ENCODE results near the gene C3orf22.

DNA sequence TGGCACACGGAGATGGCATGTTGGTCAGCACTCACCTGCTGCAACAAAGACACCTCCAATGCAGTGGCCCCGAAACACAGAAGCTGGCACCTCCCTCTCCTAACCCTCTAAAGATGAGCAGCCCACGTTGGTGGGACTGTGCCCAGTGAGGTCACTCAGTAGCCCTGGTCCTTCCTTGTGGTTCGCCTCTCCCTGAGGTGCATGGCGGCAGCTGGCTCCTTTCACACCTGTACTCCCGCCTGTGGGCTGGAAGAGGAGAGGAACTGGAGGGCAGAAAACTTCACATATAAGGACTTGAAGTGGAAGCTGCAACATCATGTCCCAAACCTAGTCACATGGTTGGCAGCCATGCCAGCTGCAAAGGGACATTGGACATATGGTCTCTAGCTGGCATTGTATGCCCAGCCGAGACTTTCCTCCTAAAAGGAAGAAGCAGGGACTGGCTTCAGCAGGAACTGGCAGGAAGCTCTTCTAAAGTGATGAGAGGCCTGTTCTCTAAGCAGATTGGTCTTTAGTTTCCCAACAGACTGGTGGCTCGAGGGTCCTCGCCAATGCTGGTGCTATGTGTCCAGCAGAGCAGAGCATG, 10.8 kb upstream of the C3orf22 start:
- TF ChIP-seq, protein P1, sequence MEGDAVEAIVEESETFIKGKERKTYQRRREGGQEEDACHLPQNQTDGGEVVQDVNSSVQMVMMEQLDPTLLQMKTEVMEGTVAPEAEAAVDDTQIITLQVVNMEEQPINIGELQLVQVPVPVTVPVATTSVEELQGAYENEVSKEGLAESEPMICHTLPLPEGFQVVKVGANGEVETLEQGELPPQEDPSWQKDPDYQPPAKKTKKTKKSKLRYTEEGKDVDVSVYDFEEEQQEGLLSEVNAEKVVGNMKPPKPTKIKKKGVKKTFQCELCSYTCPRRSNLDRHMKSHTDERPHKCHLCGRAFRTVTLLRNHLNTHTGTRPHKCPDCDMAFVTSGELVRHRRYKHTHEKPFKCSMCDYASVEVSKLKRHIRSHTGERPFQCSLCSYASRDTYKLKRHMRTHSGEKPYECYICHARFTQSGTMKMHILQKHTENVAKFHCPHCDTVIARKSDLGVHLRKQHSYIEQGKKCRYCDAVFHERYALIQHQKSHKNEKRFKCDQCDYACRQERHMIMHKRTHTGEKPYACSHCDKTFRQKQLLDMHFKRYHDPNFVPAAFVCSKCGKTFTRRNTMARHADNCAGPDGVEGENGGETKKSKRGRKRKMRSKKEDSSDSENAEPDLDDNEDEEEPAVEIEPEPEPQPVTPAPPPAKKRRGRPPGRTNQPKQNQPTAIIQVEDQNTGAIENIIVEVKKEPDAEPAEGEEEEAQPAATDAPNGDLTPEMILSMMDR (conservative IDR thresholded peaks at IDR 0.05 in 1 of 2, IDR thresholded peaks at IDR 0.05 in 1 of 2; ENCODE audit: low read depth in 1 of 2, low read length in 2 of 2) = no peak
- TF ChIP-seq EZH2 (IDR thresholded peaks at IDR 0.05; ENCODE audit: low read length, missing control alignments) = no peak
